ENCODE results near the gene PIGA. TPM values are rescaled to one million over a fixed set of nuclear protein-coding genes. Genes with fewer than 3 reads are reported as not detected.

PIGA gene
- total RNA-seq, 4 donors from 2014 or later: 3.9 to 14.9 (median 10.6) TPM

DNA sequence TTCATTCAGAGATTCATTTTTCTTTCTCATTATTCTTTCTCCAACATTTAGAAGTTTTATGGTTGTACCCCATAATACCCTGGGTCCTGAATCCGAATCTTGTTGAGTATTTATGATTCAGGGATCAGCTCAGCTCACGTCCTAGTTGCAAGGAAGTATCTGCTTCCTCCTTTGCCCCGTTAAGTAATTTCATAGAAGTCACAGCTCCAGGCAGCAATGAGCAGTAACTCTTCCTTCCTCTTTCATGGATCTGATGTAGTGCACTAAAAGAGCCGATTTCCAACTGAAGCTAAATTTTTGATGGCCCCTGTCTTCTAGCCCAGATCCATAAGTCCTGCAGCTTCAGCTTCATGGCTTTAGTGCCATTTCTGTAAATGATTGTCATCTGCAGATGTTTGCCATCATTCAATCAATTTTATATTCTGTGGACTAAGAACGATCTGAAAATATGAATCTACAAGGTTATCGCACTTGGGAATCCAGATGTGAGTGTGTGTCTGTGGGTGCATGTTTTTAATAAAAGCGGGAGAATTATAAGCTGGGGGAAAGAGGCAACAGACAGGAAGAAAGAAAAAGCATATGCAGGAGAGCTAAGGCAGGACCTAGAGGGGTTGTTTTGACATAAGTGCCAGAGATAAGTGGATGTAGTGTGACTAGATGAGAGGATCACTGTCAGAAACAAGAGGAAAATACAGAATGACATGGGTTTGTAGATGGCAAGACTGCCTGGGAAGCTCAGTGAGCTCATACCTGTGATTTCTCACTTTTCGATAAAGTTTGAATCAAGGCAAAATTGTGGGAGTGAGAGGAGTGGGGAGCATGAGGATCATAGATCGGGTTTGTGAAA, 31.4 kb upstream of the PIGA start:
- no peak overlapping the region for H3K4me3 ChIP-seq
- H3K27ac ChIP-seq: no peak overlapping the region
- H3K27me3 ChIP-seq: no peaks in the 10 kb centered on the region
- no peaks in the 10 kb centered on the region for H3K4me1 ChIP-seq
- no peaks in the 10 kb centered on the region for H3K9me3 ChIP-seq
- no peak for DNase-seq
- TF ChIP-seq, protein P1, sequence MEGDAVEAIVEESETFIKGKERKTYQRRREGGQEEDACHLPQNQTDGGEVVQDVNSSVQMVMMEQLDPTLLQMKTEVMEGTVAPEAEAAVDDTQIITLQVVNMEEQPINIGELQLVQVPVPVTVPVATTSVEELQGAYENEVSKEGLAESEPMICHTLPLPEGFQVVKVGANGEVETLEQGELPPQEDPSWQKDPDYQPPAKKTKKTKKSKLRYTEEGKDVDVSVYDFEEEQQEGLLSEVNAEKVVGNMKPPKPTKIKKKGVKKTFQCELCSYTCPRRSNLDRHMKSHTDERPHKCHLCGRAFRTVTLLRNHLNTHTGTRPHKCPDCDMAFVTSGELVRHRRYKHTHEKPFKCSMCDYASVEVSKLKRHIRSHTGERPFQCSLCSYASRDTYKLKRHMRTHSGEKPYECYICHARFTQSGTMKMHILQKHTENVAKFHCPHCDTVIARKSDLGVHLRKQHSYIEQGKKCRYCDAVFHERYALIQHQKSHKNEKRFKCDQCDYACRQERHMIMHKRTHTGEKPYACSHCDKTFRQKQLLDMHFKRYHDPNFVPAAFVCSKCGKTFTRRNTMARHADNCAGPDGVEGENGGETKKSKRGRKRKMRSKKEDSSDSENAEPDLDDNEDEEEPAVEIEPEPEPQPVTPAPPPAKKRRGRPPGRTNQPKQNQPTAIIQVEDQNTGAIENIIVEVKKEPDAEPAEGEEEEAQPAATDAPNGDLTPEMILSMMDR (IDR thresholded peaks at IDR 0.05): no peak
- TF ChIP-seq POLR2A (IDR thresholded peaks at IDR 0.05): no peak
- no peaks in the 10 kb centered on the region for H3K36me3 ChIP-seq

DNA sequence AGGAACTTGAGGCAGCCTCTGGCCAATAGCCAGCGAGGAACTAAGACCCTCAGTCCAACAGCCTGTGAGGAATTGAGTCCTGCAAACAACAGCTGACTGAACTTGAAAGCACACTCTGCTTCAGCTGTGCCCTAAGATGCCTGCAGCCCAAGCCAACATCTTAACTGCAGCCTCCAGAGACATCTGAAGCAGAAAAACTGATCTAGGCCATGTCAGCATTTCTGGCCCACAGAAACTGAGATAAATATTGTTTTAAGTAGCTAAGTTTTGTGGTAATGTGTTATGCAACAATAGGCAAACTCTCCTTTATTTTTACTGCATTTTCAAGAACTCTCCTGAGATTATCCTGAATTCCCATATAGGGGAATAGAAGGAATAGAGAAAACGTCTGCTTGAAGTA, 24.4 kb upstream of the PIGA start:
- Histone ChIP-seq H3K36me3 (no peaks in the 10 kb centered on the region), H3K9me3 (no peaks in the 10 kb centered on the region), H3K27ac (no peak overlapping the region), H3K4me3 (no peak overlapping the region), H3K27me3 (no peaks in the 10 kb centered on the region), H3K4me1 (no peaks in the 10 kb centered on the region)
- TF ChIP-seq POLR2A (IDR thresholded peaks at IDR 0.05): no peak
- TF ChIP-seq, protein P1 (IDR thresholded peaks at IDR 0.05): no peak
- no peak for DNase-seq

DNA sequence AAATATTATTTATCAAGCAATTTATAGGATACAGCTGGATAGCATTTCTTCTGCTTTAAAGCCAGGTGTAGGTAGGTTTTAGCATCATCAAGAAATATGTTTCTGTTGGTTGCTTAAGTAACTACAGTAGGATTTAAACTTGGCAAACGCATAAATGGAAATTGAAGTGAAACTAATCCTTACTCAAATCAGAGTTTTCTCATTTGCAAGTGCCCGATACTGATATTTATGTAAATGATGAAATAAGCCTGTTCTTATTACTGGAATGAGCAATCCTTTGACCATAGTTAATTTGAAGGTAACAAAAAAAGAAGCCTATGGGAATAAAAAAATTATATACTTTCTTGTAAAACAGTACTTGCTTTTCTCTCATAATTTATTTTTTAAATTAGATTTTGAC, 23.2 kb upstream of the PIGA start:
- no peaks in the 10 kb centered on the region for H3K27me3 ChIP-seq
- TF ChIP-seq, protein P1 (IDR thresholded peaks at IDR 0.05): no peak
- no peak for TF ChIP-seq POLR2A (IDR thresholded peaks at IDR 0.05)
- no peaks in the 10 kb centered on the region for H3K4me1 ChIP-seq
- no peak for DNase-seq
- H3K36me3 ChIP-seq: no peaks in the 10 kb centered on the region
- no peak overlapping the region for H3K27ac ChIP-seq
- H3K4me3 ChIP-seq: no peak overlapping the region
- H3K9me3 ChIP-seq: no peaks in the 10 kb centered on the region

DNA sequence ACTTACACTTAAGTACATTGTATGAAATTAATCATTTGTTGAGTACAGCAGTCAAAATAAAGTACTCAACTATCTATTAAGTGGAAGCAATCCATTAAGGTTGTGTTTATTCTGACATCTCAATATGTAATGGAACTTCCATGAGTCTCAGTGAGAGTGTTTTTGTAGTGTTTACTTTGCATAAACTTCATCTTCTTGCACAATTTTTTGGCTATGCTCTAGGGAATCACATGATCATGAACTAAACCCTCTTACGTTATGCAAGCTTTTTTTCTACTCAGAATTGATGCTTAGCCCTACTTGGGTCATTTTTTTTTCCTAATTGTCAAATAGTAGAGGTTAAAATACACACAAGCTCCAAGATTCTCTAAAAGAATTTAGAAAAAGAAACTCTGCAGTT, 21.1 kb upstream of the PIGA start:
- TF ChIP-seq, protein P1 (IDR thresholded peaks at IDR 0.05): no peak
- no peak for TF ChIP-seq POLR2A (IDR thresholded peaks at IDR 0.05)
- Histone ChIP-seq H3K9me3 (no peaks in the 10 kb centered on the region), H3K4me3 (no peak overlapping the region), H3K27ac (no peak overlapping the region), H3K27me3 (no peaks in the 10 kb centered on the region), H3K36me3 (no peaks in the 10 kb centered on the region), H3K4me1 (no peaks in the 10 kb centered on the region)
- no peak for DNase-seq

DNA sequence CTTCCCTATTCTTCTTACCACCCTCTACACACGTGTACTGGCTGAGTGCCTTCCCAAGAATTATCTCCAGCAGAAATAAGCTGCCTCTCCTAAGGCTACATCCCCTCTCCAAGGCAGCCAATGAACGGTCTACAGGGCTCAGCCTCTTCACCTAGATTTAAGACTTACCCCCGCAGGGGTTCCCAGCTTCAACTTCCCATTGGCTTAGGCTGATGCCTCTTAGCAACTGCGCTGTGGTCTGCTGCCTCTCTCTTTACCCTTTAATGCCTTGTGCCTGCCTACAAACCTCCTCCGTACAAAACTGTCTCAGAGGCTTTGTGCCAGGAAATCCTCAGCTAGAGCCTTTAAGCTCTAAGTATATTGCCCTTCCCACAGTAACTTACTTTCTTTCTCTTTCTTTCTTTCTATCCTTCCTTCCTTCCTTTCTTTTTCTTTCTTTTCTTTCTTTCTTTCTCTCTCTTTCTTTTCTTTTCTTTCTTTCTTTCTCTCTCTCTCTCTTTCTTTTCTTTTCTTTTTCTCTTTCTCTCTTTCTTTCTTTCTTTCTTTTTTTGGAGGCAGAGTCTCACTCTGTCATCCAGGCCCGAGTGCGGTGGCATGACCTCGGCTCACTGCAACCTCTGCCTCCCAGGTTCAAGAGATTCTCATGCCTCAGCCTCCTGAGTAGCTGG, 15.1 kb upstream of the PIGA start:
- no peak overlapping the region for H3K4me3 ChIP-seq
- no peak for DNase-seq
- no peak overlapping the region for H3K27ac ChIP-seq
- H3K36me3 ChIP-seq: no peaks in the 10 kb centered on the region
- no peaks in the 10 kb centered on the region for H3K9me3 ChIP-seq
- TF ChIP-seq, protein P1 (IDR thresholded peaks at IDR 0.05): no peak
- TF ChIP-seq POLR2A (IDR thresholded peaks at IDR 0.05): no peak
- H3K27me3 ChIP-seq: no peaks in the 10 kb centered on the region
- no peaks in the 10 kb centered on the region for H3K4me1 ChIP-seq
